Superior temporal gyrus (tissue), 1 donor: ENCODE results near the gene FAM174C.

ENCODE experiments used
- DNase-seq: peaks from one replicate; pipeline ENCODE4 v3.0.0-alpha.2; 2016; ENCODE audit errors: extremely low spot score

The FAM174C gene

GRCh38 chr19:1275260-1275975, at the start of gene FAM174C:
FAM174C (plus strand) TSS chr19:1275530; CDS start chr19:1275550, 20 bp downstream.
- peak; percentile 95 for DNase-seq

- no peak for DNase-seq
Measured at GRCh38 chr19:1226227-1226518, 49.2 kb upstream of the FAM174C start.

DNA sequence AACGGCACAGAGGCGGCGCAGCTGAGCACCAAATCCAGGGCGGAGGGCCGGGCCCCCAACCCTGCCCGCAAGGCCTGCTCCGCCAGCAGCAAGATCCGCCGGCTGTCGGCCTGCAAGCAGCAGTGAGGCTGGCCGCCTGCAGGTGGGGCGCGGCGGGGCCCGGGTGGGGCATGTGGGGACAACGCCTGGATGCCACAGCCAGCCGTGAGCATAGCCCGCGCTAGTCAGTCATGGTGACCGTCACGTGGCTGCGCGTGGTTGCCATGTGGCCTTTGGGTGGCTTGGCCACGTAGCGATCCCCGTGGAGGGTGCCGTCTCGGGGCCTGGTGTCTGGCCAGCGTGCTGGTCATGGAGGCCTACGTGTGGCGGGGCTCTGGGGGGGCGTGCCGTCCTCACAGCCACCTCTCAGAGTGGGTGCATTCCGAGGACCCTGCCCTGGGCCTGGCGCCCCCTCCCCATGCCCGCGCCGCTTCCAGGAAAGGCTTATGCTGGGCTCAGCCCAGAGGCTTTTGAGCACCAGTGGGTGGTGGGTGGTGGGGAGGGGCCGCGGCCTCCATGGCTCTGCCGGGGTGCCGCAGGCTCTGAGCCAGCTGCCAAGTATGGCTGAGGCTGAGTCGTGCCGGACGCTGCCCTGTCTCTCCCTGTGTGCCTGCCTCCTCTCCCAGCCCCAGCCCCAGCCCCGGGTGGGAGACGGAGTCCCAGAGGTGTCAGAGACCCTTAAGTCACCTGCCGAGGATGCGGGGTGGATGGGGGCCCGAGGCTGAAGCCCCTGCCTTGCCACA, 48.6 kb upstream of the FAM174C start:
- no peak for DNase-seq

- no peak for DNase-seq
Measured at GRCh38 chr19:1227304-1228054, 47.9 kb upstream of the FAM174C start.

DNA sequence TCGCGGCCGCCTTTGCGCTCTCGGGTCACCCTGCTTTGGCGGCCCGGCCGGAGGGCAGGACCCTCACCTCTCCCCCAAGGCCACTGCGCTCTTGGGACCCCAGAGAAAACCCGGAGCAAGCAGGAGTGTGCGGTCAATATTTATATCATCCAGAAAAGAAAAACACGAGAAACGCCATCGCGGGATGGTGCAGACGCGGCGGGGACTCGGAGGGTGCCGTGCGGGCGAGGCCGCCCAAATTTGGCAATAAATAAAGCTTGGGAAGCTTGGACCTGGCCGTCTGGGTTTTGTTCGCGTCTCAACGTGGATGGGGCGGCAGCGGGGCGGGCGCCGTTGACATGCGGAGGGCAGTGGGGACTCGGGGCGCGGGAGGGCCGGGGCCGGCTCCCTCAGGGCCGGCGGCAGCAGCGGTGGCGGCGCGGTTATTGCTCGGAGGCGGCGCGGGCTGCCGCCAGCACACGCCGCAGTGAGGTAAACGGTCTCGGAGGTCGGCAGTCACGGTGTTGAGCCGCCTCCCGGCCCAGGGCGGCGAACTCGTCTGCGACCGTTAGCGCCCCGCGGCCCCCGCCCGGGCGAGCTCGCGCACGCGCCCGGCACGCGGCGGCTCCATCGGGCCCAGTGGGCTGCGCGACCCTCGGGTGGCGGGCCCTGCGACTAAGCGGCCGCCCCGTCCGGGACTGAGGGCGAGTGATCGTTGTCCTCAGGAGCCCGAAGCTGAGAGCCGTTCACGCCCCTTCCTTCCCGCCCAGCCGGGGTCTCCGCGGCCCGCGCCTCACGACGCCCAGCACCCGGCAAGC, 47.0 kb upstream of the FAM174C start:
- no peak for DNase-seq

- DNase-seq = no peak
Measured at GRCh38 chr19:1229056-1229923, 46.0 kb upstream of the FAM174C start.

- DNase-seq = no peak
Measured at GRCh38 chr19:1229924-1230782, 45.2 kb upstream of the FAM174C start.

DNA sequence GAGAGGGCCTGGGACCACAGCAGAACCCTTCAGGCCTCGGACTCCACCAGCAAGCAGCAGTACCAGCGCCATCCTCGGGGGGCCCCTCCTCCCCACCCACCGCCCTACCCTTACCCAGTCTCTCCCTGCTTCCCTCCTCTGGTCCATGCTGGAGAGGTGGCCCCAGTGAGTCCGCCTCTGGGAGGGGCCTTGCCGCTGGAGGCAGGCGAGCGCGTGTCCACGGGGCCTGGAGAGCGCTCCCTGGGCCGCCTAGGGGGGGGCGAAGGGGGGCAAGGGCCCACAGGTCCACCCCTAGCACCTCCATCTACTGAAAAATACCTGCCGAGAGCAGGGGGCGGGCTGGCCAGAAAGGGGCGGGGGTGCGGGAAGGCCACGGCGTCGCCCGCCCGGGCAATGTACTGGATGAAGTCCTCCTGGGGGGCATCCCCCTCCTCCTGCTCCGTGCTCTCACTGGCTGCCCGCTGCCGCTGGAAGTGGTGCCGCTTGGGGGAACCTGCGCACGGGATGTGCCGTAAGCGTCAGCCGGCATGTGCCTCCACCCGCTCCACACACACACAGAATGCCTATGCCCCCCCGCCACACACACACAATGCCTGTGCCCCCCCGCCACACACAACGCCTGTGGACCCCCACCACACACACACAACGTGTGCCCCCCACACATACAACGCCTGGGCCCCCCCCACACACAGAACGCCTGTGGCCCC, 44.4 kb upstream of the FAM174C start:
- no peak for DNase-seq

DNA sequence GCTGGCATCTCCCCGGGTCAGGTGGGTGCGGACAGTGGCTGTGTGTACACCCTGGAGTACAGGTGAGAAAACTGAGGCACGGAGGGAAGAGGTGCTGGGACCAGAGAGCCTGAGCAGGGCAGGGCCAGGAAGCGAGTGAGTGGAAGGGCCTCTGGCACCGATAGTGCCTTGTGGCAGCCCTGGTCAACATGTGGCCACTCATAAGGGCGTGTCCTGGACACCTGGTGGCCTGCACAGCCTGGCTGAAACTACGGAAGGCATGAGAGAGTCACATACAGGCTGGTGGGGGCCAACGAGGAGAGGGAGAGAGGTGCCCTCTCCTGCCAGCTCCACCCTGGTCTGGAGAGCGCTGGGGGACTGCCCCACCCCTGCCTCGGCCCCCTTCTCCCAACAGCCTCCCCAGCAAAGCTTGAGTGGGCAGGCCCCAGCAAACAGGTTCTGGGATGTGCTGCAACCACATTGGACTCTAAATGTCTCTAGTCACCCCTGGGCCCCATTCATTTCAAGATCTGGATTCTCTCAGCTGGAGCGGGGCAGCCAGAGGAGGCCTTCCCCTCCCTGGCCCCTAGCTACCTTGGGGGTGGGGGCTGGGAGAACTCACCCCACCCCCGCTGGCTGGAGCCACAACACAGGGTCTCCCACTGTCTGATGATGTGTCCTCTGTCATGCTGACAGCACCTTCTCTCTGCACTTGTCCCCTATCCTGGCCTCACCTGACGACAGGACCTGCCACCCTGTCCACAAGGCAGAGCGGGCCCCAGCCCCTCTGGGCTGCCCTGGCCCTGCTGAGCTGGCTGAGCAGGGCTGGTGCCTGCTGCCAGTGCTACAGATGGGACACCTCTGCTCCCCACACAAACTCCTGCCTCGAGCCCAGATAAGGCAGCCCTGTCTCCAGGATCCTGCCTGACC, 43.3 kb upstream of the FAM174C start:
- no peak for DNase-seq

DNA sequence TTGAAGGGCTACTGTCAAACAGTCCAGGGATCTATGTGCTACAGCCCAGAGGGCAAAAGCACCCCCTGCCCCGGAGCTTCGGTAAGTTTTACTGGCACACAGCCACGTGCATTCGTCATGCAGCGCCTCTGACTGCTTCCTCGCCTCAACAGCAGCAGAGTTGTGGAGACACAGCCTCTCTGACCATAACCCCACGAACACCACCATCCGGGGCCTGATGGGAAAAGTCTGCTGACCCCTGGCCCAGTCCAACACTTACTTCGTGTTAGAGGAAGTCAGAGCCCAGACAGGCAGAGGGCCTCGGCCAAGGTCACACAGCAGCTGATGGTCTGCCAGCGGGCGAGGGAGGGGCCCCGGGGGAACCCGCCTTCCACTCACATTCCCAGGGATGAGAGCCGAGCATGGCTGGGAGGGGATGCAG, 42.7 kb upstream of the FAM174C start:
- no peak for DNase-seq

GRCh38 chr19:1233115-1233667, 42.1 kb upstream of the FAM174C start:
- no peak for DNase-seq

DNA sequence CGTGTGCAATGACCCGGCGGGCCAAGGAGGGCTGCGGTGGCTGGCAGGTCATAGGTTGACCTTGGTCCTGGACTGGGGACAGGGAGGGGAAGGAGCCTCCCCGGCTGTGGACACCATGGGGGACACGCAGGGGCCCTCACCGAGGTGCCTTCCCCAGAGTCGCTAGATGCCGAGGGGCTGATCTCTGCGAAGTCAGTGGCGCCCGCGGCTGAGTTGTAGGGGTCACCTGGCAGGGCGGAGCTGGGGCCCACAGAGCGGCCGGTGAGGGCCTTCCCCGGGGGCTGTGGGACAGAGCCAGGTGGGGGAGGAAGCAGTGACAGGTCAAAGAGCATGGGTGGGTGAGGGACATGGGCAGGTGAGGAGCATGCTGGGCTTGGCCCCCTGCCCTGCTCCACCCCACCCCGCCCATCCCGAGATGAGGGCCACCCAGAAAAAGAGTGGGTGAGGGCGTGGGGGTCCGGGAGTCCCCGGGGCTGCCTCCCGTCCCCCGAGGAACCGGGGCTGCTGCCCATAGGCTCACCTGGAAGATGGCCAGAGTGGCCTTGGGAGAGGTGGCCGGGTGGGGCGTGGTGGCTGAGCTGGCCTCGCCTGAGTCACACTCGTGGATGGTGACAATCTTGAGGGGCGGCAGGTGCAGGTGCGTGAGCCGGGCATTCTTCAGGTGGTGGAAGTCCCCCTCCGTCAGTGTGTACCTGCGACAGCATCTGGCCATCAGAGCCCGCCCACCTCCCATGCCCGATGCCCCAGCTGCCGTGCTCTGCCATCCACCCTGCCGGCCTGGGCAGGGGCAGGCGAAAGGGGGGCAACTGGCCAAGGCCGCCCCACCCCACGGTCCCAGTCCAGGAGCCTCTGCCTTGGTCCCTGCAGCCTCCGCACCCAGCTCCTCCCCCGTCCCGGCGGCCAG, 41.0 kb upstream of the FAM174C start:
- DNase-seq = no peak

DNA sequence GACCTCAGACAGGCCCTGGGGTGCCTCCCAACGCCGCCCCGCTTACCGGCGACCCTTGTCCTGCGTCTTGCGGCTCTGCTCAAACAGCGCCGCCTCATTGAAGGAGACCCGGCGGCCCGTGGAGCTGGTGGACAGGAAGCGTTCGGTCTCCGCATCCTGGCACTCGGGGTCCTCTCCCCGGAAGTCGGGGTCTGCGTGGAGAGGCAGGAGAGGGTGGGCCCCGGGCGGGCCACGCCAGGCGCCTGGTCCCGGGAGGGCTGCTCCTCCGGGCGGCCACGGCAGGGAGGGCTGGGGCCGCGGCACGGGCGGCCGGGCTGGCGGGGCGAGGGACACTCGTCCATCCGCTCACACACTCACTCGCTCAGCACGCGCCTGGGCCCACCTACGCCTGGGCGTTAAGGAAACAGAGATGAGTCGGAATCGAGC, 40.4 kb upstream of the FAM174C start:
- no peak for DNase-seq

GRCh38 chr19:1235625-1236538, 39.4 kb upstream of the FAM174C start:
- DNase-seq = no peak

DNA sequence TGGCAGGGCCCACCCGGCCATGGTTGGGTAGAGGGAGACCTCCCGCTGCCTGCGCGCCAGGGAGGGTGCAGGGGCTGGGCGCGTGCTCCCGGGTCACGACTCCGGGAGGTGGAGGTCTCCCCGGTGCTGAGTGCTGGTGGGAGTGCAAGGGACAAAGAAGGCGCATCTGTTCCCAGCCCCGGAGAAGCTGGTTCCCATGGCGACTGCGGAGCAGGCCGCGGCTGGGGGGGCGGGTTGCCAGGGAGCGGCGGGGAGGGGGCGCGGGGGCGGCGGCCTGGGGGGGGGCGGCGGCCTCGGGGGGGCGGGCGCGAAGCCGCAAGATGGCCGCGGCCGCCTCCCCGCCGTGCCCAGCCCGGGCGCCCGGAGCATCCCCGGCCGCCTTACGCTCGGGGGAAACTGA, 38.8 kb upstream of the FAM174C start:
- no peak for DNase-seq
